ENCODE data around the gene ETV3.
A peak's percentile ranks its signal among the peaks of the same experiment; 100 is the strongest.

Gene ETV3

GRCh38 chr1:157158967-157159366, 20.8 kb upstream of the ETV3 start:
- DNase-seq: peak; percentile 42

GRCh38 chr1:157157501-157158190, 19.5 kb upstream of the ETV3 start:
- no peak for DNase-seq

- DNase-seq: peak; percentile 95
Observed at GRCh38 chr1:157156058-157156541, 17.9 kb upstream of the ETV3 start.

GRCh38 chr1:157155658-157156057, 17.5 kb upstream of the ETV3 start:
- no peak for DNase-seq

- no peak for DNase-seq
Observed at GRCh38 chr1:157154940-157155514, 16.8 kb upstream of the ETV3 start.

GRCh38 chr1:157154291-157154690, 16.1 kb upstream of the ETV3 start:
- DNase-seq: no peak

- DNase-seq: no peak
Observed at GRCh38 chr1:157153746-157154145, 15.6 kb upstream of the ETV3 start.

GRCh38 chr1:157152510-157152909, 14.3 kb upstream of the ETV3 start:
- DNase-seq: no peak

GRCh38 chr1:157151506-157151905, 13.3 kb upstream of the ETV3 start:
- no peak for DNase-seq

- no peak for DNase-seq
Observed at GRCh38 chr1:157151073-157151472, 12.9 kb upstream of the ETV3 start.

GRCh38 chr1:157150631-157151030, 12.4 kb upstream of the ETV3 start:
- no peak for DNase-seq

GRCh38 chr1:157147906-157148700, 9.9 kb upstream of the ETV3 start:
- DNase-seq: no peak

- no peak for DNase-seq
Observed at GRCh38 chr1:157147037-157147436, 8.8 kb upstream of the ETV3 start.

GRCh38 chr1:157146244-157146643, 8.0 kb upstream of the ETV3 start:
- no peak for DNase-seq

GRCh38 chr1:157145076-157145475, 6.9 kb upstream of the ETV3 start:
- DNase-seq: no peak

- DNase-seq: no peak
Observed at GRCh38 chr1:157144509-157144908, 6.3 kb upstream of the ETV3 start.

- DNase-seq: no peak
Observed at GRCh38 chr1:157142765-157143423, 4.7 kb upstream of the ETV3 start.

GRCh38 chr1:157142201-157142600, 4.0 kb upstream of the ETV3 start:
- no peak for DNase-seq

GRCh38 chr1:157141212-157141855, 3.1 kb upstream of the ETV3 start:
- no peak for DNase-seq

GRCh38 chr1:157140063-157140588, 1.9 kb upstream of the ETV3 start:
- no peak for DNase-seq

GRCh38 chr1:157139052-157139715, 989 bp upstream of the ETV3 start:
- no peak for DNase-seq

Measured in activated CD8-positive, alpha-beta memory T cell treated with anti-CD3 and anti-CD28 coated beads, Interleukin-2, amount 50 U/mL, for 48 hours (primary cell).